ENCODE measurements around the gene WDR18. TPM values are rescaled to one million over a fixed set of nuclear protein-coding genes. Genes with fewer than 3 reads are reported as not detected.

The WDR18 gene
- total and polyA plus RNA-seq, 2 of the 8 experiments (the other 6 are each of a cell fraction or from before 2014, with no cell fraction given), result 87.7 to 177 TPM

GRCh38 chr19:1041835-1042685 is 57.9 kb downstream of the WDR18 start:
- Histone ChIP-seq H4K91ac (replicated peaks; ENCODE audit: insufficient read length, low read length) (no peak overlapping the region), H3K27me3 (replicated peaks in 1 of 4; ENCODE audit: control insufficient read depth in 3 of 4, extremely low read depth in 1 of 4, insufficient read depth in 3 of 4, low read length in 3 of 4) (no peaks in the 10 kb centered on the region), H2AK5ac (ENCODE audit: low read depth, low read length) (no peak overlapping the region), H2BK12ac (ENCODE audit: low read depth, low read length) (no peak overlapping the region), H3K23me2 (ENCODE audit: low read depth, low read length) (peaks cover 10% of the 10 kb centered on the region), H4K8ac (ENCODE audit: extremely low read depth, insufficient read depth, low read length) (peak overlapping the region; percentile 51; the same call in 1 of the 2 replicates), H3K79me1 (ENCODE audit: low read depth, low read length) (no peaks in the 10 kb centered on the region), H3K18ac (ENCODE audit: extremely low read depth, low read length) (no peak overlapping the region), H3K14ac (ENCODE audit: insufficient read length) (no peak overlapping the region), H3K79me2 (ENCODE audit: control insufficient read depth in 1 of 2, insufficient read depth in 2 of 2, low read length in 2 of 2) (no peaks in the 10 kb centered on the region), H2AFZ (ENCODE audit: low read length) (no peak overlapping the region), H4K20me1 (replicated peaks in 1 of 2; ENCODE audit: control insufficient read depth in 1 of 2, insufficient read depth in 2 of 2, low read length in 2 of 2) (peaks cover 0 to 2% of the 10 kb centered on the region in 2 experiments), H2BK20ac (ENCODE audit: low read length) (no peak overlapping the region), H2BK5ac (ENCODE audit: low read depth, low read length) (no peak overlapping the region), H4K5ac (ENCODE audit: insufficient read length, low read depth, low read length) (no peak overlapping the region), H3K27ac (ENCODE audit: low read depth, low read length) (no peak overlapping the region), H3K4me3 (ENCODE audit: extremely low read depth in 1 of 4, insufficient read depth in 2 of 4, low read depth in 3 of 4, low read length in 4 of 4) (no peak overlapping the region), H3K9ac (replicated peaks in 1 of 4; ENCODE audit: extremely low read depth in 1 of 4, low read depth in 3 of 4, low read length in 3 of 4) (no peak overlapping the region), H2BK120ac (replicated peaks; ENCODE audit: low read depth, low read length) (no peak overlapping the region), H3K4me2 (ENCODE audit: insufficient read depth in 1 of 2, low read depth in 2 of 2, low read length in 2 of 2) (no peak overlapping the region; a peak in 1 of 4 replicates), H3K36me3 (ENCODE audit: control insufficient read depth in 2 of 4, insufficient read depth in 4 of 4, low read length in 3 of 4) (peaks cover 2 to 17% (median 6%) of the 10 kb centered on the region in 4 experiments; a peak in 4 of 8 replicates), H3K9me3 (ENCODE audit: insufficient read depth in 2 of 2, low read depth in 1 of 2, low read length in 1 of 2) (no peaks in the 10 kb centered on the region), H2BK15ac (ENCODE audit: low read length) (no peak overlapping the region), H3K23ac (ENCODE audit: insufficient read length) (no peak overlapping the region), H3K56ac (replicated peaks; ENCODE audit: insufficient read length, low read depth, low read length) (no peak overlapping the region), H3K4me1 (replicated peaks in 1 of 4; ENCODE audit: control insufficient read depth in 3 of 4, insufficient read depth in 4 of 4, low read length in 3 of 4) (peaks cover 0 to 10% (median 9%) of the 10 kb centered on the region in 4 experiments; a peak in 6 of 7 replicates), H3K4ac (replicated peaks; ENCODE audit: insufficient read length, low read depth, low read length) (no peak overlapping the region)
- FAIRE-seq (no peak), DNase-seq (ENCODE audit: low read depth in 1 of 2, low spot score in 2 of 2) (no peak)
- CTCF ChIA-PET (ENCODE audit: partially characterized antibody), result interaction anchor here (0.6 to 4.8 kb wide), 6 partner anchors 12 to 179 kb away, joined by 3 to 27 read pairs (median 5); partner anchors contain the start of gene ARHGAP45
- 94% methylated on average over 33 of the region's 43 CpGs; no CpG with 5 or more reads in 1 of the 2 experiments for WGBS, 2 experiments (ENCODE audit: extremely low coverage in 1 of 2, insufficient coverage in 1 of 2, insufficient read length in 1 of 2, insufficient replicate concordance in 2 of 2, low coverage in 1 of 2, low lambda C conversion rate in 2 of 2, missing lambda C conversion rate in 1 of 2)
- POLR2A ChIA-PET (ENCODE audit: partially characterized antibody), result interaction anchor here (0.6 to 16.4 kb wide), 8 partner anchors 8 to 204 kb away, joined by 3 to 509 read pairs (median 6); partner anchors contain the start of genes CNN2 and RNU6-2
- TF ChIP-seq SP2 (IDR thresholded peaks at IDR 0.05; ENCODE audit: low read length), result no peak
- 0 out of 2 replicates have a peak, but pooled peaks have one; percentile 3 for TF ChIP-seq KDM1A (IDR thresholded peaks at IDR 0.05; ENCODE audit: borderline replicate concordance, low read length)

All from H1 (cell line).